HepG2 (cell line): ENCODE measurements around the gene CTU2. TPM values are rescaled to one million over a fixed set of nuclear protein-coding genes. Genes with fewer than 3 reads are reported as not detected.

Experiments
- ATAC-seq: fragments of 200-7000 bp; cut with Tn5 transposase; 3 replicates; pipeline ENCODE4 v1.9.1; 2020; ENCODE audit warnings: mild to moderate bottlenecking, moderate library complexity
- BruUV-seq: library from RNA; stranded (reverse); fragments of 400-500 nt; replicated peaks from 2 replicates; lab custom pipeline; 2021; lab: Mats Ljungman, UMichigan
- CTCF ChIA-PET: fragments of 300-600 bp; formaldehyde crosslinking; extraction: SDS; loops from one replicate; lab custom pipeline; 2021; ENCODE audit warnings: low total read pairs, inconsistent platforms, low intra/inter-chr PET ratio; lab: Yijun Ruan, JAX
- POLR2A ChIA-PET: fragments of 350-600 bp; sonication (Branson Sonifier 250); formaldehyde crosslinking; loops from one replicate; lab custom pipeline; 2020; ENCODE audit warnings: antibody characterized with exemption, inconsistent platforms; lab: Yijun Ruan, JAX
- DNase-seq: peaks from one replicate; pipeline ENCODE4 v3.0.0-alpha.2; 2015; ENCODE audit warnings: low spot score
- FAIRE-seq: peaks from 3 replicates; lab custom pipeline; 2011; peaks lifted over from hg19 to GRCh38; lab: Jason Lieb, UNC
- H2AFZ ChIP-seq: one replicate; pipeline ENCODE4 v1.6.1; 2011; ENCODE audit warnings: low read length, inconsistent platforms
- H3K27ac ChIP-seq: fragments of 300-600 bp; 3 replicates; pipeline ENCODE4 v1.8.0; 2011; ENCODE audit warnings: mixed run types, mild to moderate bottlenecking, mixed read lengths, low read length, inconsistent platforms; ENCODE audit not compliant: insufficient read depth; ENCODE audit errors: extremely low read length
- H3K27me3 ChIP-seq, 2 experiments: fragments of 200-600 bp in 1 of 2; 2 replicates in 1 of 2; 3 replicates in 1 of 2; pipeline versions ENCODE4 v1.6.0 to v1.8.0; 2011; ENCODE audit warnings: low read length in 2 of 2, mild to moderate bottlenecking in 2 of 2, moderate library complexity in 2 of 2, inconsistent platforms in 1 of 2; ENCODE audit not compliant: insufficient read depth in 2 of 2, control insufficient read depth in 1 of 2
- H3K36me3 ChIP-seq, 2 experiments: fragments of 200-600 bp in 1 of 2; replicated peaks in 1 of 2; 2 replicates in 1 of 2; 3 replicates in 1 of 2; pipeline versions ENCODE4 v1.5.1 to v1.8.0; 2011; ENCODE audit warnings: low read length in 2 of 2, inconsistent platforms in 1 of 2; ENCODE audit not compliant: insufficient read depth in 2 of 2, control insufficient read depth in 1 of 2
- H3K4me1 ChIP-seq: 2 replicates; pipeline ENCODE4 v1.5.1; 2012; ENCODE audit warnings: low read length, inconsistent platforms; ENCODE audit not compliant: insufficient read depth
- H3K4me2 ChIP-seq: 2 replicates; pipeline ENCODE4 v1.6.0; 2011; ENCODE audit warnings: low read depth, low read length, inconsistent platforms
- H3K4me3 ChIP-seq, 3 experiments: fragments of 200-600 bp in 1 of 3; sonication (generic), shearing (Covaris generic) in 1 of 3; replicated peaks in 1 of 3; 2 replicates each; pipeline ENCODE4 v1.5.1; 2011 to 2016; ENCODE audit warnings: low read length in 3 of 3, inconsistent platforms in 2 of 3, low read depth in 2 of 3, mild to moderate bottlenecking in 2 of 3, control low read depth in 1 of 3, mixed read lengths in 1 of 3; ENCODE audit not compliant: insufficient read depth in 1 of 3
- H3K79me2 ChIP-seq: one replicate; pipeline ENCODE4 v1.6.1; 2011; ENCODE audit warnings: low read length, inconsistent platforms; ENCODE audit not compliant: insufficient read depth
- H3K9ac ChIP-seq: 2 replicates; pipeline ENCODE4 v1.6.0; 2011; ENCODE audit warnings: mild to moderate bottlenecking, low read depth, low read length, inconsistent platforms; ENCODE audit not compliant: insufficient read depth
- H3K9me3 ChIP-seq: 2 replicates; pipeline ENCODE4 v1.5.1; 2012; ENCODE audit warnings: mild to moderate bottlenecking, low read length
- H4K20me1 ChIP-seq: 2 replicates; pipeline ENCODE4 v1.6.0; 2011; ENCODE audit warnings: inconsistent platforms, mild to moderate bottlenecking, low read length, moderate library complexity; ENCODE audit not compliant: insufficient read depth
- ATF7 ChIP-seq, 2 experiments: fragments of 450-650 bp in 1 of 2; sonication (generic) in 1 of 2; formaldehyde crosslinking in 1 of 2; IDR thresholded peaks; 2 replicates each; pipeline versions ENCODE4 v1.4.0 to v1.6.1; 2016 to 2020; ENCODE audit warnings: antibody characterized with exemption in 1 of 2, mild to moderate bottlenecking in 1 of 2, missing genetic modification reagents in 1 of 2
- CAMTA2 ChIP-seq: sonication (generic); formaldehyde crosslinking; IDR thresholded peaks from 2 replicates; pipeline ENCODE4 v1.4.0; 2020; ENCODE audit warnings: mild to moderate bottlenecking, missing genetic modification reagents, borderline replicate concordance
- FOXO4 ChIP-seq: sonication (generic); formaldehyde crosslinking; conservative IDR thresholded peaks from 2 replicates; pipeline ENCODE4 v1.8.1; 2023; ENCODE audit warnings: missing genetic modification reagents
- HMG20A ChIP-seq: IDR thresholded peaks from 2 replicates; pipeline ENCODE4 v1.6.1; 2016; ENCODE audit warnings: borderline replicate concordance
- HMGXB3 ChIP-seq: sonication (generic); formaldehyde crosslinking; IDR thresholded peaks from 2 replicates; pipeline ENCODE4 v1.4.0; 2020; ENCODE audit warnings: missing genetic modification reagents, borderline replicate concordance
- PAWR ChIP-seq: sonication (generic); formaldehyde crosslinking; IDR thresholded peaks from 2 replicates; pipeline ENCODE4 v1.4.0; 2020; ENCODE audit warnings: missing genetic modification reagents, mild to moderate bottlenecking, borderline replicate concordance
- SP5 ChIP-seq: IDR thresholded peaks from 2 replicates; pipeline ENCODE4 v1.6.1; 2016; ENCODE audit warnings: low read depth, borderline replicate concordance
- ZBTB37 ChIP-seq: sonication (generic); formaldehyde crosslinking; IDR thresholded peaks from 2 replicates; pipeline ENCODE4 v1.4.0; 2020; ENCODE audit warnings: mild to moderate bottlenecking, missing genetic modification reagents
- ZC3H13 ChIP-seq: sonication (generic); formaldehyde crosslinking; IDR thresholded peaks from 2 replicates; pipeline ENCODE4 v1.8.1; 2023; ENCODE audit warnings: mild to moderate bottlenecking, missing genetic modification reagents, moderate library complexity
- ZNF180 ChIP-seq: sonication (generic); formaldehyde crosslinking; IDR thresholded peaks from 2 replicates; pipeline ENCODE4 v1.4.0; 2020; ENCODE audit warnings: low read depth, missing genetic modification reagents, borderline replicate concordance
- ZNF724P ChIP-seq: sonication (generic); formaldehyde crosslinking; IDR thresholded peaks from 2 replicates; pipeline ENCODE4 v1.8.0; 2022; ENCODE audit warnings: missing genetic modification reagents, borderline replicate concordance
- ZNF891 ChIP-seq: sonication (generic); formaldehyde crosslinking; IDR thresholded peaks from 2 replicates; pipeline ENCODE4 v1.5.0; 2020; ENCODE audit warnings: mild to moderate bottlenecking, missing genetic modification reagents
- ZSCAN5A ChIP-seq: sonication (generic); formaldehyde crosslinking; IDR thresholded peaks from 2 replicates; pipeline ENCODE4 v1.8.0; 2022; ENCODE audit warnings: mild to moderate bottlenecking, missing genetic modification reagents, borderline replicate concordance
- WGBS: methylation state at CpG from one replicate; pipeline ENCODE4 v1.1.6; 2017; ENCODE audit warnings: low lambda C conversion rate; 5-methylcytosine and 5-hydroxymethylcytosine counted together
- in situ Hi-C: cut with HindIII; loops from 2 replicates; pipeline ENCODE4 v1.10.0; 2017; ENCODE audit warnings: low pct_unique_long_range_greater_than_20kb; ENCODE audit not compliant: extremely low pct_ligation_motif_present
- intact Hi-C: fragments of 100-400 bp; cut with micrococcal nuclease; formaldehyde crosslinking; loops from one replicate; pipeline ENCODE4 v1.10.0; 2022; ENCODE audit not compliant: unreplicated experiment
- polyA plus RNA-seq, 8 experiments: library from polyadenylated mRNA; depleted of rRNA in 3 of 8; stranded (reverse) in 7 of 8; unstranded in 1 of 8; fragments of >200 nt; fragmentation: Illumina TruSeq in 4 of 8; extraction: Trizol in 4 of 8; gene quantifications; 2 replicates each; pipeline versions ENCODE4 v1.2.1 to v1.2.3, GENCODE V29; 2011 to 2016; ENCODE audit warnings: low read depth in 4 of 8, missing spikeins in 1 of 8, mixed read lengths in 1 of 8; ENCODE audit not compliant: insufficient read depth in 1 of 8
- total RNA-seq, 5 experiments: library from RNA; depleted of rRNA; stranded (reverse); fragments of >200 nt; fragmentation: Illumina TruSeq; extraction: Trizol; gene quantifications; 2 replicates each; pipeline ENCODE4 v1.2.3, GENCODE V29; 2016; ENCODE audit warnings: low read depth in 1 of 5

The CTU2 gene
- total and polyA plus RNA-seq, 2 of the 13 experiments (the other 11 are each of a cell fraction or from before 2014, with no cell fraction given) = 13.3 to 21.9 TPM

GRCh38 chr16:88686439-88687253, 19.7 kb upstream of the CTU2 start, which contains the start of gene SNAI3:
Gene SNAI3 (minus strand): TSS chr16:88686507. CDS start chr16:88686406, 101 bp downstream.
- BruUV-seq = no TSS peak
- H3K36me3 ChIP-seq = no peaks in the 10 kb centered on the region
- H3K9ac ChIP-seq = peak within 1 kb of the TSS; percentile 8; the same call in 1 of the 2 replicates
- DNase-seq (peak; percentile 76), ATAC-seq (peak; percentile 85), FAIRE-seq (no peak)
- POLR2A ChIA-PET = interaction anchor here (1.0 to 2.6 kb wide), 6 partner anchors 14 to 28 kb away, joined by 3 to 11 read pairs (median 3); partner anchors contain the start of gene MVD
- no peak within 1 kb of the TSS for H3K27ac ChIP-seq
- WGBS = 1% methylated on average over 16 of the region's 65 CpGs
- H3K4me3 ChIP-seq = peak within 1 kb of the TSS; percentile 52 to 76 (median 69)
- H3K4me2 ChIP-seq = peak within 1 kb of the TSS; percentile 91
- peaks cover 48% of the 10 kb centered on the region for H3K4me1 ChIP-seq
- no peaks in the 10 kb centered on the region for H3K9me3 ChIP-seq
- in situ Hi-C loops (no loop called here), intact Hi-C loops (no loop called here)
- H4K20me1 ChIP-seq = peaks cover 3% of the 10 kb centered on the region; the same call in 1 of the 2 replicates
- CTCF ChIA-PET = no interaction called here
- no peaks in the 10 kb centered on the region for H3K79me2 ChIP-seq
- H3K27me3 ChIP-seq = peaks cover 23 to 82% of the 10 kb centered on the region in 2 experiments
- H2AFZ ChIP-seq = no peak within 1 kb of the TSS
- TF ChIP-seq CAMTA2 (CRISPR knock-in tag) (peak; percentile 96), ZNF724P (CRISPR knock-in tag) (peak; percentile 74), ZNF891 (CRISPR knock-in tag) (no peak), ZBTB37 (CRISPR knock-in tag) (0 out of 2 replicates have a peak, but pooled peaks have one; percentile 27), HMG20A (CRISPR knock-in tag) (no peak), FOXO4 (CRISPR knock-in tag) (no peak), ZSCAN5A (CRISPR knock-in tag) (no peak), HMGXB3 (no peak; the same call in 1 of the 2 replicates), ZNF180 (CRISPR knock-in tag) (no peak), SP5 (peak; percentile 29; the same call in 1 of the 2 replicates), ATF7 (IDR thresholded peaks at IDR 0.05) (no peak), ATF7 (CRISPR knock-in tag; IDR thresholded peaks at IDR 0.05) (peak; percentile 73; the same call in 1 of the 2 replicates), PAWR (CRISPR knock-in tag) (no peak), ZC3H13 (no peak)
